ENCODE measurements around the gene KCTD13. TPM values are rescaled to one million over a fixed set of nuclear protein-coding genes. Genes with fewer than 3 reads are reported as not detected.

KCTD13 gene
- total RNA-seq, 1 experiment from 2014 or later, result 40.7 TPM

DNA sequence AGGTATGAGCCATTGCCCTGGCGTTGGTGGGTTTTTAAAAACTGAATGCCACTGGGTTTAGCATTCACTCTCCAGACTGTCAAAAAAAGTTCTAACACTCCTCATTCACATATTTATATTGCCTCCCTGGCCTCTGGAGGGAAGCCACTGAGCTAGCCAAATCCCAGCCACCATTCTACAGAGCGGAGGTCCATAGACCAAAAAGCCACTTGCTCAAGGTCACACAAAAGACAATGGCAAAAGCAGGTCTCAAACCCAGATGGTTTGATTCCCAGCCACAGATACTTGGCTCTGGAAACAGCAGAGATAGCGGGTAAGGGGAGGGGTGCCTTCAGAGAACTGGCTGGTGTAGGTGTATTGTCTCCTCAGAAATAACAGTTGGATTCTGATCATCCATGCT lies 45.0 kb downstream of the KCTD13 start:
- ChIA-PET CTCF (no interaction called here), POLR2A (no interaction called here), RAD21 (ENCODE audit: low non-redundant PET in 1 of 2, low total read pairs in 2 of 2, uncharacterized antibody in 2 of 2, unreplicated experiment in 2 of 2) (no interaction called here)
- DNase-seq (ENCODE audit: low read depth, low spot score) (no peak), ATAC-seq (no peak)
- no peaks in the 10 kb centered on the region for H3K36me3 ChIP-seq (ENCODE audit: control insufficient read depth in 1 of 2, insufficient read depth in 2 of 2, low read length in 2 of 2)
- H3K9me3 ChIP-seq (ENCODE audit: control insufficient read depth in 1 of 2, insufficient read depth in 1 of 2, low read depth in 1 of 2, low read length in 2 of 2), result no peaks in the 10 kb centered on the region
- no peaks in the 10 kb centered on the region for H4K20me1 ChIP-seq (ENCODE audit: insufficient read depth)
- H3K9ac ChIP-seq (ENCODE audit: low read length), result no peak overlapping the region
- intact Hi-C loops (cut with micrococcal nuclease), result no loop called here
- no peak for TF ChIP-seq ZBTB33 (IDR thresholded peaks at IDR 0.05; ENCODE audit: extremely low read depth, insufficient replicate concordance, low read length)
- no peak for TF ChIP-seq ZNF274 (IDR thresholded peaks at IDR 0.05; ENCODE audit: low read depth, low read length)
- TF ChIP-seq YY1 (IDR thresholded peaks at IDR 0.05; ENCODE audit: extremely low read depth, insufficient replicate concordance, low read depth, low read length), result no peak
- TF ChIP-seq CEBPB (IDR thresholded peaks at IDR 0.05; ENCODE audit: low read depth), result no peak
- no peak for TF ChIP-seq CBX3 (IDR thresholded peaks at IDR 0.05; ENCODE audit: low read depth)
- no peak for TF ChIP-seq RAD21 (IDR thresholded peaks at IDR 0.05; ENCODE audit: low read depth)
- TF ChIP-seq CTCF (IDR thresholded peaks at IDR 0.05 in 2 of 3, conservative IDR thresholded peaks at IDR 0.05 in 1 of 3; ENCODE audit: borderline replicate concordance in 1 of 3, insufficient read depth in 1 of 3, low read depth in 2 of 3, low read length in 2 of 3), result no peak
- TF ChIP-seq EZH2phosphoT487 (IDR thresholded peaks at IDR 0.05; ENCODE audit: borderline replicate concordance), result no peak
- no peak for TF ChIP-seq POLR2AphosphoS5 (IDR thresholded peaks at IDR 0.05; ENCODE audit: low read depth, low read length)
- no peak for TF ChIP-seq POLR2A (IDR thresholded peaks at IDR 0.05; ENCODE audit: borderline replicate concordance, extremely low read depth, insufficient read depth, insufficient read length)
- no peak for TF ChIP-seq ELF1 (IDR thresholded peaks at IDR 0.05; ENCODE audit: borderline replicate concordance, low read depth)
- TF ChIP-seq, protein P1, sequence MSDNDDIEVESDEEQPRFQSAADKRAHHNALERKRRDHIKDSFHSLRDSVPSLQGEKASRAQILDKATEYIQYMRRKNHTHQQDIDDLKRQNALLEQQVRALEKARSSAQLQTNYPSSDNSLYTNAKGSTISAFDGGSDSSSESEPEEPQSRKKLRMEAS (IDR thresholded peaks at IDR 0.05), result no peak
- TF ChIP-seq, protein P2, sequence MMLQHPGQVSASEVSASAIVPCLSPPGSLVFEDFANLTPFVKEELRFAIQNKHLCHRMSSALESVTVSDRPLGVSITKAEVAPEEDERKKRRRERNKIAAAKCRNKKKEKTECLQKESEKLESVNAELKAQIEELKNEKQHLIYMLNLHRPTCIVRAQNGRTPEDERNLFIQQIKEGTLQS (IDR thresholded peaks at IDR 0.05), result no peak
- H3K9me2 ChIP-seq (ENCODE audit: insufficient read depth), result no peaks in the 10 kb centered on the region
- no peak overlapping the region for H3K4me3 ChIP-seq (replicated peaks in 1 of 2; ENCODE audit: low read depth in 1 of 2, low read length in 2 of 2)
- H3K27me3 ChIP-seq (ENCODE audit: insufficient read depth, low read length), result no peaks in the 10 kb centered on the region
- no peak overlapping the region for H3K27ac ChIP-seq (ENCODE audit: low read depth, low read length)
- no peaks in the 10 kb centered on the region for H3K79me2 ChIP-seq (ENCODE audit: insufficient read depth, low read length)
- H3K4me2 ChIP-seq (ENCODE audit: low read length), result no peak overlapping the region
- 0 out of 4 replicates have a peak, but pooled peaks cover 0 to 4% of the 10 kb centered on the region in 2 experiments for H3K4me1 ChIP-seq (ENCODE audit: control insufficient read depth in 1 of 2, insufficient read depth in 2 of 2, low read length in 2 of 2)
- no TSS peak for BruUV-seq (replicated peaks)
- H2AFZ ChIP-seq (ENCODE audit: low read depth, low read length, poor library complexity, severe bottlenecking), result no peak overlapping the region

Data from HCT116 (cell line).